Testis (tissue), 3 donors: ENCODE measurements around the gene KIF26B. TPM values are rescaled to one million over a fixed set of nuclear protein-coding genes. Genes with fewer than 3 reads are reported as not detected.

ENCODE experiments used
- DNase-seq: peaks from one replicate; pipeline ENCODE4 v3.0.0-alpha.2; 2019
- H3K27ac ChIP-seq, 2 donors: fragments of 200-600 bp; sonication (generic); one replicate each; pipeline ENCODE4 v1.5.1; 2019
- H3K27me3 ChIP-seq: fragments of 200-600 bp; sonication (generic); one replicate; pipeline ENCODE4 v1.5.1; 2019
- H3K36me3 ChIP-seq: fragments of 200-600 bp; sonication (generic); one replicate; pipeline ENCODE4 v1.5.1; 2017; ENCODE audit warnings: low read depth; ENCODE audit errors: missing control alignments
- H3K4me1 ChIP-seq: fragments of 200-600 bp; sonication (generic); one replicate; pipeline ENCODE4 v1.5.1; 2019
- H3K4me3 ChIP-seq, 2 donors: fragments of 200-600 bp; sonication (generic); one replicate each; pipeline ENCODE4 v1.5.1; 2017 to 2019
- H3K9me3 ChIP-seq: fragments of 200-600 bp; sonication (generic); one replicate; pipeline ENCODE4 v1.5.1; 2017
- CTCF ChIP-seq, 3 experiments: fragments of 450-650 bp in 2 of 3; fragments of 200-600 bp in 1 of 3; sonication (generic) in 1 of 3; IDR thresholded peaks; one replicate each; pipeline ENCODE4 v1.5.1; 2016 to 2019; ENCODE audit warnings: antibody characterized with exemption in 3 of 3, mild to moderate bottlenecking in 2 of 3, moderate library complexity in 1 of 3
- POLR2A ChIP-seq: fragments of 450-650 bp; IDR thresholded peaks from one replicate; pipeline ENCODE4 v1.6.1; 2017; ENCODE audit warnings: antibody characterized with exemption, mild to moderate bottlenecking, moderate library complexity
- WGBS, 2 donors: methylation state at CpG; one replicate each; pipeline ENCODE4 v1.1.5; 2018; 5-methylcytosine and 5-hydroxymethylcytosine counted together
- intact Hi-C: fragments of 100-400 bp; cut with DNase I; formaldehyde crosslinking; loops from one replicate; pipeline ENCODE4 v1.15.1; 2023; ENCODE audit warnings: low total_unique reads
- polyA plus RNA-seq: library from polyadenylated mRNA; stranded (reverse); fragments of 350-450 nt; fragmentation: Illumina TruSeq; extraction: RNeasy Lipid Tissue Mini Kit (QIAGEN cat#74804); gene quantifications from one replicate; pipeline ENCODE4 v1.2.3, GENCODE V29; 2014; ENCODE audit warnings: low read depth, low replicate concordance; ENCODE audit not compliant: insufficient read depth
- total RNA-seq, 2 donors: library from RNA; depleted of rRNA; stranded (reverse); fragments of >200 nt; gene quantifications; one replicate each; pipeline ENCODE4 v1.2.3, GENCODE V29; 2016

KIF26B gene
- total and polyA plus RNA-seq, 3 donors from 2014 or later = 3.0 to 4.8 (median 3.1) TPM

- Histone ChIP-seq H3K4me1 (no peaks in the 10 kb centered on the region), H3K4me3 (no peak overlapping the region), H3K27me3 (no peaks in the 10 kb centered on the region), H3K36me3 (no peaks in the 10 kb centered on the region), H3K9me3 (no peaks in the 10 kb centered on the region), H3K27ac (no peak overlapping the region)
- 76 to 90% methylated on average over 15 of the region's 15 CpGs for WGBS, 2 donors
- no peak for DNase-seq
- no peak for TF ChIP-seq CTCF (IDR thresholded peaks at IDR 0.05)
- TF ChIP-seq POLR2A = no peak
- intact Hi-C loops = no loop called here
Measured at GRCh38 chr1:245370175-245370825, 215.5 kb downstream of the KIF26B start.

- no peaks in the 10 kb centered on the region for H3K9me3 ChIP-seq
- H3K27me3 ChIP-seq = no peaks in the 10 kb centered on the region
- H3K4me3 ChIP-seq = no peak overlapping the region
- intact Hi-C loops = no loop called here
- DNase-seq = peak; percentile 68
- H3K27ac ChIP-seq = no peak overlapping the region
- TF ChIP-seq POLR2A (no peak), CTCF (IDR thresholded peaks at IDR 0.05) (no peak)
- WGBS, 2 donors = 44 to 70% methylated on average over 10 to 18 of the region's 18 CpGs
- H3K4me1 ChIP-seq = no peaks in the 10 kb centered on the region
- no peaks in the 10 kb centered on the region for H3K36me3 ChIP-seq
Measured at GRCh38 chr1:245370905-245371581, 216.3 kb downstream of the KIF26B start.

GRCh38 chr1:245373131-245373530 lies 218.3 kb downstream of the KIF26B start:
- 95% methylated on average over 4 of the region's 4 CpGs for WGBS, 2 donors
- Histone ChIP-seq H3K27me3 (no peaks in the 10 kb centered on the region), H3K4me1 (no peaks in the 10 kb centered on the region), H3K27ac (no peak overlapping the region), H3K9me3 (no peaks in the 10 kb centered on the region), H3K36me3 (no peaks in the 10 kb centered on the region), H3K4me3 (no peak overlapping the region)
- DNase-seq = no peak
- TF ChIP-seq POLR2A = no peak
- no peak for TF ChIP-seq CTCF (IDR thresholded peaks at IDR 0.05)
- intact Hi-C loops = no loop called here

GRCh38 chr1:245375789-245376460 lies 221.1 kb downstream of the KIF26B start:
- 86 to 89% methylated on average over 12 of the region's 12 CpGs for WGBS, 2 donors
- Histone ChIP-seq H3K4me1 (no peaks in the 10 kb centered on the region), H3K9me3 (no peaks in the 10 kb centered on the region), H3K27ac (no peak overlapping the region), H3K36me3 (no peaks in the 10 kb centered on the region), H3K4me3 (no peak overlapping the region), H3K27me3 (no peaks in the 10 kb centered on the region)
- no peak for DNase-seq
- intact Hi-C loops = no loop called here
- TF ChIP-seq POLR2A = no peak
- no peak for TF ChIP-seq CTCF (IDR thresholded peaks at IDR 0.05)
